NCI-H1417 treated with DMSO at 0.1 percent for 48 hours (cell line): ENCODE data around the gene STRBP.

Source experiments
- DNase-seq: peaks from one replicate; lab custom pipeline; 2025; lab: John Stamatoyannopoulos, UW

The STRBP gene

DNA sequence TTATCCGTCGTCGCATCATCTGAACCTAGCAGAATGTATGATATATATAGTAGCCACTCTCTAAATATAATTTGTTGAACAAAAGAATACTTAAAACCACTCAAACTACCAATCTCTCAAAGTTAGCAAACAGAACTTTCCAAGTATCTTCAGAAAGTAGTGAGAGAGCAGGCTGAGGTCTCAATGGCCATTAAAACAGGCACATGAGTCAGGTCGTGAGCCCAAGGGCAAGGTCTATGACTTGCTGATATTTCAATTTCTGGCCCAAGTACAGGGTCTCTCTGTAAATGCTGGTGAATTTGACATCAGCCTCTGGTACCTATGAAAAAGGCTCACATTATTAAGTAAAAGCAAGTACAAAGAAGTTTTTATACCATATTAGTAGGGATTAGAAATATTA is 139.8 kb downstream of the STRBP start:
- no peak for DNase-seq

DNA sequence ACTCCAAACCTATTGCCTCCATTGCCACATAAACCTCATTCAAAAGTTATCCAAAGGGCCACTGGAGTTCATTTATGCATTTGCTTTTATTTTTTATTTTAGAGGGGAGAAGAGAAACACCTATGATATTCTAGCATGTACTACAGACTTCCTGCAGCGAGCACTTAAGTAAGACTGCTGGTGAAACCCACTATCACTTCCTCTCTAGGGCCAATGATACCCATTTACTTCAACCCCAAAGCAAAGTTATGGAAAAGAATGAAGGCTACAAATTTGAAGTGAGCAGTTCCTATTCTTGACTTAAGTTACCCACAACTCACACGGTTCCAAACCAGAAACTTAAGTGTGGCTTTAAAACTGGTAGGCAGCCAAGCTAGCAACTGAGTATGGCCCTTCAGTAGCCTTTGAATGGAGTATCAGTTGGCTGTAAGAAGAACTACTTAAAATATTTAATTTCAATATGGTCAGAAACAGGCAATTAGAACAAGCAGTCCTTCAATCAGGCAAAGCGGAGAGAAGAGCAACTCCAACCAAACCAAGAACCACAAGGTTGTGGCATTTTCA is 140.8 kb downstream of the STRBP start:
- no peak for DNase-seq

DNA sequence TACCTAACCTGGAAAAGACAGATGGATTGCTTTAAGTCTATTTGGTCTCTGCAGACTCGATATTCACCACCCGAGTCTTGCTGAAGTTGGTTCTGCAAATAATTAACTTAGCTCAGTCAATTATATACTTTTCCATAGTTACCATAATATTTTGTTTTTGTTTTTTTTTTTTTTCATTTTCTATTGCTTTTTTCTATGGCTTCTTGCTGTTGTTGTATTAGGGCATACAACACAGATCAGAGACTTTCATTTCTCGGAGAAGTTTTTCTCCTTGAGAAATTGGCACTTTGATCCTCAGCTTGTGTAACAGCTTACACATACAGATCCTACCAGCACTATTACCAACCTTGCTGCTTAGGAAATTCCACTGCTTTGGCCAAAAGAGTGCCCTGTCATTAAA is 146.9 kb downstream of the STRBP start:
- no peak for DNase-seq

DNA sequence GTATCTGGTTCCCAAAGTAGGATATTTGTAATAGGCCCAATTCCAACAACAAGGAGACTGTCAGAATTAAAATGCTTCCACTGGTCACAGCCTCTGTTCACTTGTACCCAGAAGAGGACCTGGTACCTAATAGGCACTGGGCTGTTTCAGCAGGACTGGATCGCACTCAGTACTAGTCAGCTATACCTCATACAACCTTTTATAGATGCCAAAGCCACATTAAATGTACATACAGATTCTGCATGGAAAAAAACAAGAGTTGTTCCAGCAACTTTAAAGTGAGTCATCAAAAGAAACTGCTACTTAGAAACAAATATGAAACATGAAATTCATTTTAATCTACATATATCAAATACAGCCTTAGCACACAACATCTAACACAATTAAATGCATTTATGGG is 147.4 kb downstream of the STRBP start:
- DNase-seq, result no peak

DNA sequence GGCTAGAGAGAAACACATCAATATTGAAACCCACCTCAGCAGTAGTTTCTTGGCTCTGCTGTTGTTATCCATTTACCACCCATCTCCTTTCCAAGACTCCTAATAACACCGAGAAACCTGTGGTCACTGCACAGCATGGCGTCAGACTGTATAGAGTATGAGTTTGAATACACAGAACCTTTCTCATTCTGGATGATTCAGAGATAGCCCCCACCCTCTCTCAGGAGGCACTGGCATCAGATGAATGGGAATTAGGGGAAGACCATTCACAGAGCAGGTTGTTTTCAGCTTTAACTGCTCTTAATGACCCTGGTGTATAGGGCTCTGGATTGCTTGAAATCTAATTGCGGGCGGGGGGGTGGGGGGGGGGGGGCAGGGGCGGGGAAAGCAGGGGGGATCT is 148.3 kb downstream of the STRBP start:
- no peak for DNase-seq

DNA sequence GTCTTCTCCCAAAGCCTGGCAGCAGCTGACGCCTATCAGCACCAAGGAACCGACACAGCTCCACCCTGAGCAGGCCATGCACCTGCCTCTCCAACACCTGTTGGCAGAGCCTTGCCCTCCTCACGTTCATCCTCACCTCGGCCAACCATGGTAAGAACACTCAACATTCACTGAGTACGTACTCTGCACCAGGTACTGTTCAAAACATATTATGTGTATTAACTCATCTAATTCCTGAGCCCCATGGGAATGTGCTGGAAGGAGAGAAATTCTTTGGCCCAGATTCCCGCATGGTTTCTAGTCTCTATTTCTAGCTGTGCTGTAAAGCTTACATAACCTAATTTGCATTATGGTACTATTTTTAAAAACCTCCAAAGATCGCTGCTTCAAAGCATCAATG is 148.8 kb downstream of the STRBP start:
- DNase-seq, result no peak

DNA sequence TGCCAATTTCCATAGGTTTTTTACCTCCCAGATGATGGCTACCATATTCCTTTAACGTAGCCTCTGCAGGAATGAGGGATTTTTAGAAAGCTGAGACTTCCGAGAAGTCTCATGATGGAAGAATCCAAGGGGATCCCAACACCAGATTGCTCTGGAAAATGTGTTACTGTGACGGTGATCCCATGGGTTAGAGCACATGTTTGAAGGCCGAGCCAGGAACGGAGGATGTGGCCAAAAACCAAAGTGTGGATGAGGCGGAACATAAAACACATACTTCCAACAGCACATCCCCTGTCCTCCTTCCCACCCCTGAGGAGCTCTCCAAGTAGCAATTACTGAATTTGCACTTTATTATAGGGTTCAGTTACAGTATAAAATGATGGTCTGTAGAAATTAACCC is 152.3 kb downstream of the STRBP start:
- DNase-seq, result no peak

DNA sequence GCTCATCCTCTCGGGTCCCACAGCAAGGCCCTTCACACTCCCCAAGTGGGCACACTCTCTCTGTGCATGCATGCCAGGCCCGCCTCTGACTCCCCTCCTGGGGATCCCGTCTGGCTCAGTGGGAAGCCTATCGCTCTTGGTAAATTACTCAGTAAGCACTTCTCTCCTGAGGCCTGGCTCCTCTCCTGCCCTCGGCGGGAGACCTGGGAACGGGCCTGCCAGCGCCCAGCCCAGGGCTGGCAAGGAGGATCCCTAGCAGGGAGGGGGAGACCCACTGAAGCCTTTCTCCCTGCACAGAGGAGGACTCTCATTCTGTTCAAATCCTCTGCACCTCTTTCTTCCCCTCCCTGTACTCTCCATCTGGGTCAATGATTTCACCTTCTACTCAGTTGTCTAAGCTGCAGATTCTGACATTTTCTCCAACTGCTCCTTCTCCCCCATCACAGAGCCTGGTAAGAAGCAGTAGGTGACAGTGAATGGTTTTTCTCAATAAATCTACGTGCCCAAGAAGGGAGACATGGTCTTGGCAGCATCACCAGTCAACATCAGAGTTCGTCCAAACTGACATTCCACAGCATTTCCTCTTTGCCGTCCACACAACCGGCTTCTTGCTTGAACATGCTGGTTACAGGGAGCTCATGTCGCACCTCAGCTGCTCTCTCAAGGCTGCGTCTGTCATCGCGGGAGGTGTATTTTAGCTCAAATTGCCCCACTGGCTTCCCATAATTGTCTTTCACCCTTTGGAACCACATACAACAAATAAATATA is 153.1 kb downstream of the STRBP start:
- no peak for DNase-seq

DNA sequence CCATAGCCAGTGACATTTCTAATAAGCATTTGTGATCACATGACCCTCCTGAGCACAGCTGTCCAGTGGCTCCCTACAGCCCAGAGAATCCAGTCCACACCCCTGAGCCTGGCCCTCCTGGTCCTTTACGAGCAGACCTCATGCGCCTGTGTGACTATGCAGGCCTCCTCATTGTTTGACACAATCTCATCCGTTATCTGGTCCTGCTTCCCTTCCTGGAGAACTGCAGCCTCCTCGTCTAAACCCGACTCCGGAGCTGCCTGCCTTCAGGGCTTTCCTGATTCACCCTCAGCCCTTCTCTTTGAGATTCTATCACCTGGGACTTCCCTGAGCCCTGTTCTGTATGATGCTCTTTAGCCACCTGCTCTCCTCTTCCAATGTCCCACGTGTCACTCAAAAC is 155.2 kb downstream of the STRBP start:
- no peak for DNase-seq

DNA sequence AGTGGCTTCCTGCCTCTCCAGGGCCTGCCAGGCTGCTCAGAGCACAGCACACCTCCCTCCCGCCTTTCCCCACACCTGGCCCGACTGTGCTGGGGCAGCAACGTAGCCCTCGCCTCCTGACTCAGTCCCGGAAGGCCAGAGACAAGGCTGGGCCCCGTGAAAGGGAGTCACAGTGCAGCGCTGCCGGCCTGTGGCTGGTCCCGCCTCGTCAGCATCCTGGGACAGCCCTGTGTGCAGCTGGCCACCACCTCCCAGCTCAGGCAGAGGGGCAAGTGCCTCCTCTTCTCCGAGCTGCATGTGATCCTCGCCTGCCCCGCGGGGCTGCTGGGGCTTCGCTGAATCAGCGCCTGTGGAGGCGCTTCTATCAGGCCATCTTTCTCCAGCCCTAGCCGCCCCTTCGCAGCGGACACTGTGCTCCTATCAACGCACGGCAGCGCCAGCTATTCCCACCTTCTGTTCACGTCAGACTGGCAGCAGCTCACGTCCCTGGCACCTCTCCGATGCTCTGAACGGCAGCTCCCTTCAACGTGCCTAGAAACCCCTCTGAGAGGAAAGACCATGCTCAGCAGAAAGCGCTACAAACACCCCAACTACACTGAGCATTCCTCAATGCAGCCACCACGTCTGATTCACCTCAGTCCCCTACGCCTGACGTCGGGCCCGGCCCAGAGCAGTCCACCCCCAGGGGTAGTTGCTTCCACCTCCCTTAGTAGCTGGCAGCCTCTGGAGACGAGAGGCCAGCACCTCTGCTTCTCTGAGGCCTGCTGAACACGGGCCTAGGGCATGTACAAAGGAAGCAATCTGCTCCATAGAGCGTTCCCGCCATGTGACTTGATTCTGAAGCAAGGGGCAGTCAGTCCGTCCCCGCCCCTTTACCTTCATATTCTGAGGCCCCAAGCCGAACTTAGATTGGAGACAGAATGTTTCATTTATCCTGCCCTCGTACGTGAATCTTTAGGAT is 156.1 kb downstream of the STRBP start:
- DNase-seq, result no peak

DNA sequence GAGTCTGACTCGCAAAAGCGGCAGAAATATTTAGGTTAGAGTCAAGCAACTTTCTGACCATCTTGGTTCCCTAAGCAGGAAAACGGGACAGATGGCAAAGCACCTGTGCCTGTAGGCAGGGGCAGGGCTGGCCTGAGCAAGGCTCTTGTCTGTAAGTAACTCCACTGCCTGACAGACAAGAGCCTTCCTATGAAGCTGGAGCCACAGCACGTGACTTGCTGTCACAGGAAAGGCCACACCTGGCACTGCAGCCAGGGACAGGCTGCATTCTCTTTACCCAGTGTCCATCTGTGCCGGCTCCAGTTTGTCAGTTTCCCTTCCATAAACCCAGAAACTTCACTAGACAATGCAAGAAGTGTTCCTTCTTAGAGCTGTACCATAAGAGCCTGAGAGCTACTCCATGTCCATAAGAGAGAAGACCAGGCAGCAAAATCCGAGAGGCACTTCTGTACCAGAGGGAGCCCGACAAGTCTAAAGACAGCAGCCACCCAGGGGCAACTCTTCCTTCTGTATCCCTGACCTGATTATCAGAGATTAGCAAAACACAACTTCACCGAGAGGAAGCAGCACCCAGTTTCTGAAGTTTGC is 156.9 kb downstream of the STRBP start:
- no peak for DNase-seq

DNA sequence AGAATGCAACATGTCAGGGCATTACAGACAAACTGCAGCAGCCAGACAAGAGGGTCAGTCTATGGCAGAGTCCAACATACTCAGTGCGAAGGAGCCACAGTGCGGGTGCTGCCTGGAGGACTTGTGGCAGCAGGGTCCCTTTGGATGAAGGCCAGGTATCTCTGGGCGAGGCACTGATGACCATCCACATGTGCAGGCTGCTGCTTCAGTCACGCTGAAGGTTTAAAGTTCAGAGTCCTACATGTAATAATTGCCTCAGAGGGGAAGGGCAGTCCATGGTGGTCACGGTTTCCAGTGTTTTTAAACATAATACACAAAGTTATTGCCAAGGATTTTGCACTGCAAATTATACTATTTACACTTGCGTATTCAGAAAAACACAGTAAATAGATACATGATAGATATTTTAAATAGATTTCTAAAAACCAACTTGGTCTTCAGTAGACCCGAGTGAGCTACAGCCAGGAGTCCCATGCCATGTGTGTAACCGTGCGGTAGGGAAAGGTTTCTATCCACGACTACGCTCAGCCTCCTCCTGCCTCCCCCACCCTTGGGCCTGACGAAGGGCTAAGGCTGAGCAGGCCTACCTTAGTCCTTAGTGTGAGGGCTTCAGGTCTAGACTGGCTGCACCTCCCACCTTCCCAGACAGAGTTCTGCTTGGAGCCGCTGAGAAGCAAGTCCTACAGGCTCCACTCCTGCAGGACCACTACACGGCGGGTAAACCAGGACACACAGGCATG is 158.7 kb downstream of the STRBP start:
- no peak for DNase-seq

DNA sequence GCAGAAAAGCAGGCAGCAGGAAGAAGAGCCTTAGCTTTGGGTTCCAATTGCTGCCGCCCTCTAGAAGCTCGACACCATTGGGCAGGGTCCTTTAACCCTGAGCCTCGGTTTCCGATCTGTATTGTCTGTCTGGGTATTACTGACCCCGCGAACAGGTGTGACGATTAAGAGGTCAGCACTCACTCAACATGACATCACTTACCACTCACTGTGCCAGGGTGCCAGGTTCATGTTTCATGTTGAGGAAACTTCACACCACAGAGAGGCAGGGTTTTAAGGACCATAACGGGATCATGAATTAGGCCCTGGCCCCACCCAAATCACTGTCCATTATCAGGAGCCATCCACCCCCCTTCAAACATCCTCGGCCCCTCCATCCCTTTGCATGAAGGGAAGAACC is 159.4 kb downstream of the STRBP start:
- DNase-seq, result no peak

DNA sequence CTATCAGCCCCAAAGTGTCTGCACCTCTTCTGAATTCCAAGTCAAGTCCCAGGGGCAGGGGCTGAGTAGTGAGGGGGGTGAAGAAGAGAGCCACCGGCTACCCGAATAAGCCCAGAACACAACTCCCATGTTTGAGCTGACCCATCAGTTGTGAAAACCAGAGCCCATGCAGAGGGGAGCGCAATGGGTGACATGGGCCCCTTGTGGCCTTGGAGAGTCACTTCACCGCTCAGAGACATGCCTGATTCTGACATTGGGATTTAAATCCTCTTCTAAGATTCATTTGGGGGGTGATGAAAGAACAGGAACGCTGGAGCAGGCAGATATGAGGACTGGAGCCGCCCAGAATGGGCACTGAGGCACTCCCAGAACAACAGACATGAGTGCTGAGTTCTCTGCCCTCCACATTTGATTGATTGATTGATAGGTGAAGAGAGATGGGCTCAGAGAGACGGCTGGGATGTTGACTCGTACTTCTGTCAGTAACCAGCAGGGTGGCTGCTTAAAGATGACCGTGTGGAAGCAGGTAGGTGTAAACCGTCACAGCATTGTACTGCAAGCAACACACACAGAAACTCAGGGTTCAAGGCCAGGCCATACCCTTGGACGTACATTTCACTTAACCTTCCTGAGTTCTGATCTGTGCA is 160.6 kb downstream of the STRBP start:
- DNase-seq, result no peak

DNA sequence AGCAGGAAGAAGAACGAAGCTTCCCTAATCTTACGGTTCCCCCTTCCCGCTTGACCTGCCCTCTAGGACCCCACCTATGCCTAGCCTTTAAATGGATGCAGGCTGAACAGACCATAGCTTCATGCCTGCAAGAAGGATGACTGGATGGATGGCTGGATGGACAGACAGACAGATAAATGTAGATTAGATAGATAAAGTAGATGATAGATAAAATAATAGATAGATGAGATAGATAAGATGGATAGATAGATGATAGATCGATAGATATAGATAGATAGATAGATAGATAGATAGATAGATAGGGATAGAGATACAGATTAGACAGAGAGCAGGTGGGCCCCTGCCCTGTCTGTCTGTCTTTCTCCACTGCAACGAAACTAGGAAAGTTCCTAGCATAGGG is 162.9 kb downstream of the STRBP start:
- no peak for DNase-seq

DNA sequence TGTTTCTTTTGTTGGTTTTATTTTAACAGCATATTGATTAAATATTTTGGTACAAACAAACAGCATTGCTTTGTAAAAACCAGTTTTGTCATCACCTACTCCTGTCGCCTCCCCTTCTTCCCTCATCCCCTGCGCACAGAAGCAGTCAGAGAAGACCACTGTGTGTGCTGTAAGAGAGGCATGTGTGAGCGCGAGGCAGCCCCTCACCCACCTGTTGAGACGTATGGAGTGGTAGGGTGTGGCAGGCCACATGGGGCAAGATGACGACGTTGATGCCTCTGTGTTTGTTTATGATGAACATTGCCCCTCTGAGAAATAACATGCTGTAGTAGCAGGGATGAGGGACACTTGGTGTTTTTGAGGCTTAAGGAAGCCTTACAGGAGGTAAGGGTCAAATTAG is 163.6 kb downstream of the STRBP start:
- DNase-seq, result no peak

DNA sequence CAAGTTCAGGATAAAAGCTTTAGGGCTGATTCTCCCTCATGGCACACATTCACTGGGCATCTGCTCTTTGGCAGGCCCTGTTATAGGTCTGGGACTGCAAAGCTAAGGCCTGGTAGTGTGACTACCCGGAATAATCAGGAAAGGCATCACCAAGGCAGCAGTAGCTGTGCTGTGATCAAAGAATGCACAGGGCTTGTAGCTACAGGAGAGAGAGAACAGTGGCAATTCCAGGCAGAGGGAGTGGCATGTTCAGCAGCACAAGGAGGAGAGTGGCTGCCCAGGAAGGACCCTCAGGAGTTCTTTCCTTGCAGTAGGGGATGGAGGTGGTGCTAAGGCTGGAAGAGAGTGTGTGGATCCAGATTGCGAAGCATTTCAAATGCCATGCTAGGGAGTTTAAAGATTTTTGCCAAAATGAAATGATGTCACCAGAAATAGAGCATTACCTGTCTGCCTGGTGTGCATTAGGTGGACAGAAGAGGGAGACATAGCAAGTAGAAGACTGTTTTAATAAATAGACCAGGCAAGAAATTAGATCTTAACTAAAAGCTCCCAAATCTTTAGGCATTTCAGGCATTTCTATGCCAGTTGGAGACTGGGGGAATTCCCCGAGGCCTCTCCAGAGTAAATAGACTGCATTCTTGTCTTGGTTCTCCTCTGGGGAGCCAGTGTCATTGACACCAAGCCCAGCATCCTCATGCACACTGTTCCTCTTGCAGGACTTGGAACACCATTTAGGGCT is 165.8 kb downstream of the STRBP start:
- no peak for DNase-seq

DNA sequence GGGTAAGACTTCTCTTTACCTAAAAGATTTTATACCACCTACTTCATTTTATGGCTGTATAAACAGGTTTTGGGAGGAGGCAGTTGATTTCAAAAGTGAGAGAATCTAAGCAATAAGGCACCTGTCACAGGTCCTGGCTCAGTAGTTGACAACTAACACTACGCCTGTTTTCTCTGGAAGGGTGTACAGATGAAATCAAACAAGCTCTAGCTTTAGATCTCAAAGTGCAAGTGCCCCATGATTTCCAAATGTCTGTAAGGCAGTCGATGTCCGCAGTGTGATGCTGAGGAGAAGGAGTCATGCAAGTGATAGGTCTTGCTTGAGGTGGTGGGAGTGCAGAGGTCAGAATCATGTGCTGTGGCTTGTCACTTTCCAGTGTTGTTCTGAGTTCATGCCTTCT is 168.8 kb downstream of the STRBP start:
- no peak for DNase-seq

DNA sequence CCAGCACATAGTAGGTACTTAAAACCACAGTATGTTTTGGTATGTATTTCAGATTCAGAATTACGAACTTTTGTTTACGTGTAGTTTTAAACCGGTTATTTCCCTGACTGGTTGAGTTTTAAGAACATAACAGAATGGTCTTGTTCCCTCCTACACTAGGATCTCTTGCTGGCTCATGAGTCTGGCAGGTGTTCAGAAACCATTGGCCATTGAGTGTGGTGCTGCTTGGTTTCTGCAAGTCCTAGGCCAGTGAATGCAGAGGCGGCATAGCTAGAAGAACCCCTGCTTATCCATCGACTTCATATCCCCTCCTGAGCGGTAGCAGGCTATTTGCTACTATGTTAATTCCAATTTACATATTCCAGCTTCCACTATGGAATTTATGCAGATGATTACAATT is 169.3 kb downstream of the STRBP start:
- no peak for DNase-seq

DNA sequence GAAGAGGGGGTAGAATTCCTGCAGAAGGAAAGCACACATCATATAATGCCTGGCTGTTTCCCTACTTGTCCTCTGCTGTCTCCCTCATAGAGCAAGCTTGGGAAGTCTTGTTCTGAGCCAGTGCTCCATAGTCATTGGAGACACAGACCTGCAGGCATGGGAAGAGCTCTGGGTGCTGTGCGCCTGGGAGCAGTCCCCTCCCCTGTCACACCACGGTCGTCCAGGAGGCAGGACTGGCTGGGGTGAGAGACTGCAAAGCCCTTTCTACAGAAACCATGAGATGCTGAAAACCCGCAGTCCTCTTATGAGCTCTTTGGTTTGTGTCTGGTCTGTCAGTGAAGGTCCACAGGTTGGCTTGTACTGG is 170.3 kb downstream of the STRBP start:
- DNase-seq, result no peak
